BJ (cell line): ENCODE measurements around the gene WNT4. TPM values are rescaled to one million over a fixed set of nuclear protein-coding genes. Genes with fewer than 3 reads are reported as not detected.

Experiments
- CTCF ChIA-PET: fragments of 350-600 bp; formaldehyde crosslinking; extraction: SDS; loops from one replicate; lab custom pipeline; 2021; ENCODE audit warnings: antibody characterized with exemption, inconsistent platforms; lab: Yijun Ruan, JAX
- POLR2A ChIA-PET: fragments of 300-600 bp; sonication (Branson Sonifier 250); formaldehyde crosslinking; extraction: SDS; loops from one replicate; lab custom pipeline; 2021; ENCODE audit warnings: antibody characterized with exemption; lab: Charles Lee
- DNase-seq: peaks from one replicate; pipeline ENCODE4 v3.0.0-alpha.2; 2011; ENCODE audit warnings: low read depth
- H3K27me3 ChIP-seq: 2 replicates; pipeline ENCODE4 v1.6.0; 2011; ENCODE audit warnings: low read length; ENCODE audit not compliant: control insufficient read depth, insufficient read depth
- H3K36me3 ChIP-seq: 2 replicates; pipeline ENCODE4 v1.5.1; 2011; ENCODE audit warnings: low read length; ENCODE audit not compliant: control insufficient read depth, insufficient read depth
- H3K4me3 ChIP-seq: 2 replicates; pipeline ENCODE4 v1.5.1; 2011; ENCODE audit warnings: low read depth, mild to moderate bottlenecking, control low read depth, low read length
- polyA plus RNA-seq: library from polyadenylated mRNA; depleted of rRNA; stranded (reverse); fragments of >200 nt; gene quantifications from 2 replicates; pipeline ENCODE4 v1.2.3, GENCODE V29; 2011
- TF ChIP-seq, protein P1 (sequence below): IDR thresholded peaks from 2 replicates; pipeline ENCODE4 v1.5.1; 2011; ENCODE audit warnings: low read depth, mild to moderate bottlenecking, control low read depth, inconsistent platforms, low read length, moderate library complexity; ENCODE audit not compliant: insufficient read depth

The WNT4 gene
- polyA plus RNA-seq, 1 experiment: 0.13 TPM

DNA sequence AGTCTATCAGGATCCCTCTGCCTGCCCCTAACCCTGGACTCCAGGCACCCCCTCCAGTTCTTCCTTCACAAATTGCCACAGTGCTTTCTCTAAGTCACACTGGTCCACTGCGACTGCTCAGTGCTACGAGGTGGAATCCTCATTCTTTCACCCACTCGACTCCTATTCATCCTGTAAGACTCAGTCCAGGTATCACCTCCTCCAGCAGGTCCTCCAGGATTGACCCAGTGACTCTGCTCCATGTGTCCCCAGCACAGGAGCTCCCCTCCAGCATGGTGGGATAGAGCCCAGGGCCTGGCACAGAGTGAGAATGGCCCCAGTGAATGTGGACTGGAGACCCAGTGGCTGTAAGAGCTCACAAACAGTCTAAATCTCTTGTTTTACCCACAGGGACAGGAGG lies 45.5 kb upstream of the WNT4 start:
- peaks cover 2% of the 10 kb centered on the region for H3K27me3 ChIP-seq
- DNase-seq: no peak
- TF ChIP-seq, protein P1, sequence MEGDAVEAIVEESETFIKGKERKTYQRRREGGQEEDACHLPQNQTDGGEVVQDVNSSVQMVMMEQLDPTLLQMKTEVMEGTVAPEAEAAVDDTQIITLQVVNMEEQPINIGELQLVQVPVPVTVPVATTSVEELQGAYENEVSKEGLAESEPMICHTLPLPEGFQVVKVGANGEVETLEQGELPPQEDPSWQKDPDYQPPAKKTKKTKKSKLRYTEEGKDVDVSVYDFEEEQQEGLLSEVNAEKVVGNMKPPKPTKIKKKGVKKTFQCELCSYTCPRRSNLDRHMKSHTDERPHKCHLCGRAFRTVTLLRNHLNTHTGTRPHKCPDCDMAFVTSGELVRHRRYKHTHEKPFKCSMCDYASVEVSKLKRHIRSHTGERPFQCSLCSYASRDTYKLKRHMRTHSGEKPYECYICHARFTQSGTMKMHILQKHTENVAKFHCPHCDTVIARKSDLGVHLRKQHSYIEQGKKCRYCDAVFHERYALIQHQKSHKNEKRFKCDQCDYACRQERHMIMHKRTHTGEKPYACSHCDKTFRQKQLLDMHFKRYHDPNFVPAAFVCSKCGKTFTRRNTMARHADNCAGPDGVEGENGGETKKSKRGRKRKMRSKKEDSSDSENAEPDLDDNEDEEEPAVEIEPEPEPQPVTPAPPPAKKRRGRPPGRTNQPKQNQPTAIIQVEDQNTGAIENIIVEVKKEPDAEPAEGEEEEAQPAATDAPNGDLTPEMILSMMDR: no peak
- ChIA-PET POLR2A (no interaction called here), CTCF (interaction anchor here (0.6 kb wide), 1 partner anchor 232 kb away, joined by 3 read pairs; no protein-coding TSS in a partner anchor)
- H3K4me3 ChIP-seq: no peak overlapping the region
- H3K36me3 ChIP-seq: no peaks in the 10 kb centered on the region

DNA sequence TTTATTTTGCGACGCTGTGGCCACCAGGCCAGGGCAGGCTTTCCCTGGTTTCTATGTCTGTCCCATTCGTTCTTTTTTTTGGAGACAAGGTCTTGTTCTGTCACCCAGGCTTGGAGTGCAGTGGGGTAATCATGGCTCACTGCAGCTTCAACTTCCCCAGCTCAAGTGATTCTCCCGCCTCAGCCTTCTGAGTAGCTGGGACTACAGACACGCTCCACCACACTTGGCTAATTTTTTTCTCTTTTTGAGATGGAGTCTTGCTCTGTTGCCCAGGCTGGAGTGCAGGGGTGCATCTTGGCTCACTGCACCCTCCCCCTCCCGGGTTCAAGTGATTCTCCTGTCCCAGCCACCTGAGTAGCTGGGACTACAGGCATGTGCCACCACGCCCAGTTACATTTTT lies 43.4 kb upstream of the WNT4 start:
- ChIA-PET POLR2A (no interaction called here), CTCF (no interaction called here)
- no peak for DNase-seq
- Histone ChIP-seq H3K36me3 (no peaks in the 10 kb centered on the region), H3K27me3 (peaks cover 10% of the 10 kb centered on the region), H3K4me3 (no peak overlapping the region)
- TF ChIP-seq, protein P1: no peak

DNA sequence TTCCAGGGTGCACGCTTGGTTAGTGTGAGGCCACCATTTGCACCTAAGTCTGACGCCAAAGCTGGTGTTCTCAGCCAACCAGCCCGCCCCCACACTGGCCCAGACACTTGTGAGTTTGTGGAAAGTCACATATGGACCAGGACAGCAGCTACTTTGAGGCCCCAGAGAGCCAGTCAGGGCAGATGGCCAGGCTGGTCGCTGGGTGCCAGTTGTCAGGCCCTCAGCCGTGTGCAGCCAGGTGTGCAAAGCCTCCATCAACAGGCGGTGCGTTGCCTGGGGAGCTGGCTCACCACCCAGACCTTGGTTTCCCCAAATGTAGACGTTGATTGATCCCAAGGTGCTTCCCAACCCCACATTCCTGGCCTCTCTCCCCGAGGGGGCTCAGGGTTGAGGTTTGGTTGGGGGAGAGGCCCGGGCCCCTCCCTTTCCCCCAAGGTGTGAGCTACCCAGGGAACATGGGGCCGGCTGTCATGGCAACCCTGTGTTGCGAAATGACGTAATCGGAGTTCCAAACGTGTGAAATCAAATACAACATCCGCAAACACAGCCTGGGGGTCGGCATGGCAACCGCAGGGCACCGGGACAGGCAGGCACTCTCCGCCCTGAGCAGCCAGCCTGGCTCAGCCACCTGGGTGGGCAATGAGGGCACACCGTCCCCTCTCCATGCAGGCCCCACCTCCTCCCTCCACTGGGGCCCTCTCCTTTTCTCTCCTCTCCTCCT lies 42.2 kb upstream of the WNT4 start:
- ChIA-PET POLR2A (interaction anchor here (0.6 kb wide), 1 partner anchor 204 kb away, joined by 3 read pairs; no protein-coding TSS in a partner anchor), CTCF (interaction anchor here (0.8 kb wide), 1 partner anchor 27 kb away, joined by 3 read pairs; no protein-coding TSS in a partner anchor)
- TF ChIP-seq, protein P1: no peak
- no peak overlapping the region for H3K4me3 ChIP-seq
- no peak for DNase-seq
- H3K36me3 ChIP-seq: no peaks in the 10 kb centered on the region
- peaks cover 10% of the 10 kb centered on the region for H3K27me3 ChIP-seq

DNA sequence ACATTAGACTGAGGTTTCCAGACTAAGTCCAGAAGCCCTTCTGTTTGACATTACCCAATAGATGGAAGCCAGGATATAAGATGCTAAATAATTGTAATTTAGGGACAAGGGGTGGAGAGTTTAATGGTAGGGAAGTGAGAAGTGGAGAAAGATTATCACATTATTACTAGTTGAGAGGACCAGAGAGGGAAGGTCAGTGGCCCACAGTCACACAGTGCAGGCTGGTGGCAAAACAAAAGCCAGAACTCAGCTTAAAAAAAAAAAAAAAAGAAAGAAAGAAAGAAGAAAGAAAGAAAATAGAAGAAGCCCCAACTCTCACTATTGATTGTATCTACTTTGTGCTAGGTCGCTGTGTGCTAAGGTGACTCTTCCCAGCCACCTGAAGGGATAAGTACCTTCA lies 41.6 kb upstream of the WNT4 start:
- TF ChIP-seq, protein P1: no peak
- CTCF ChIA-PET: interaction anchor here (0.8 kb wide), 1 partner anchor 27 kb away, joined by 3 read pairs; no protein-coding TSS in a partner anchor
- Histone ChIP-seq H3K4me3 (no peak overlapping the region), H3K36me3 (no peaks in the 10 kb centered on the region), H3K27me3 (peaks cover 11% of the 10 kb centered on the region)
- DNase-seq: no peak
- POLR2A ChIA-PET: interaction anchor here (0.6 kb wide), 1 partner anchor 205 kb away, joined by 3 read pairs; no protein-coding TSS in a partner anchor

DNA sequence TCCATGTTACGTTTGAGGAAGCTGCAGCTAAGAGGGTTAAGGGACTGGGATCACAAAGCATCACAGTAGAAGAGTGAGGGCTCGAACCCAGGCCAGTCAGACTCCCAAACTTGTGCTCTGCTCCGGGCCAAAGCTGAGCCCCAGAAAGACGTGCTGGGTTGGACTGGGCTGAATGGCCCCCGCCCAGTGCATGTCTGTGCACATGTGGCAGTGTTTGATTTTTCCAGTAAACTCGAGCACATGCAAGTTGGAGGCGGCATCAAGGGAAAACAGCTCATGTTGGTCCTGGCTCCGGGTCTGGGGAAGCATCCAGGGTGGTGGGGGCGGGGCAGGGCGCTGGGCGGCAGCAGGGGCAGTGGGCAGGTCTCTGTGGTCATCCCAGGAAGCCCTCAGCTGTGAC lies 39.8 kb upstream of the WNT4 start:
- ChIA-PET POLR2A (no interaction called here), CTCF (interaction anchor here (1.8 kb wide), 1 partner anchor 93 kb away, joined by 7 read pairs; no protein-coding TSS in a partner anchor)
- Histone ChIP-seq H3K36me3 (no peaks in the 10 kb centered on the region), H3K4me3 (no peak overlapping the region), H3K27me3 (peaks cover 11% of the 10 kb centered on the region)
- TF ChIP-seq, protein P1: no peak
- no peak for DNase-seq
